GM18870 (cell line): Measurements from ENCODE around the gene PHF12.

Experiments used
- ATAC-seq: cut with Tn5 transposase; IDR thresholded peaks from one replicate; pipeline ENCODE4 v1.9.1; 2021; ENCODE audit warnings: moderate library complexity; ENCODE audit not compliant: unreplicated experiment

PHF12 gene

DNA sequence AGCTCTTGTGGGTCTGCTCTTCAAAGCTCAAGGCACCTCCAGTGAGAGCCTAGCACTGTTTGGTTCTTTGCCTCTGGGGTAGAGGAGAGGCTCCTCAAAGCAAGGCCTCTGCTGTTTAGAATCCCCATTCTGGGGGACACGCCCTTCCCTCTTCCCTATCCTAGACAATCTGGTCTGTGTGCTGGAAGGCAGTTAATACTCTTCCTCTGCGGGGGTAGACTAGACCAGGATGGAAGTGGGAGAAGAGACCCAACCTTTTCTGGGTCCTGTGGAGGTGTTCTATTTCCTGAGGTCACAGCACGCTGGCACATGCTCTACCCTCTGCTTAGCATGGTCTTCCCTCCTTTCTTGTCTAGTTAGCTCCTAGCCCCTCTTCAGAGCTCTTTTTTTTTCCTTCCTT lies 88.8 kb downstream of the PHF12 start:
- no peak for ATAC-seq

DNA sequence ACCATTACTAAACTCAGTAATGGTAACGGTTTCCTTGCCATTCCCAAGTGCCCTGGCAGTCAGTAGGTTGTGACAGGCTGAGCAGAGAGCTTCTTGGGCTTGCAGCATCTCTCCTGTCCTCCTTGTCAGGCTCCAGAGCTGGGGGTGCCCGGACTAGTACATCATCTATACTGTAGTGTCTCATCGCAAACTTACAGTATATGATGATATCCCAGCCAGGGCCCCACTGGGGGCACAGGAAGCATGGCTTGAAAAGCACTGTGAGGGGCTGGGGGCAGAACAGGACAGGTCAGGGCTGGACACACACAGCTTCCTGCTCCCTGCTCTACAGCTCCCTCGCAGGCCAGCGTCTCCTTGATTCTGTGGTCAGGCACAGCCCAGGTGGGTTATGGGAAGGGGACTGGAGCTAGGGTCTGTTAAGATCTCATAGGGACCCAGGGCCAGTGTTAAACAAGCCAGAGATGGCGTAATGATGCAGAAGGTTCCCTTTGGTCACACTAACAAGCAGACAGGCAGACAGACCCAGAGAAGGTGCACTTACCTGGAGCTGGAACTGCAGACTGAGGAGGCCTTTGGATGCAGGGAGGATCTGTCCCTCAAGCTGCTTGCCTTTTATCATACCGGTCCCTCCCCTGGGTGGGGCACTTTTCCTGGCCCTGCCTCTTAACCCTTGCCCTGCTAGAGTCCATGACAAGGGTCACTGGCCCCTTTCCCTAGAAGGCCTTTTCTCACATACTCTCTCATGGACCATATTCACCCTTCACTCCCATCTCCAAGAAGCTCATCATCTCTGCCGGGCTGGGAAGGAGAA lies 89.7 kb downstream of the PHF12 start:
- no peak for ATAC-seq

DNA sequence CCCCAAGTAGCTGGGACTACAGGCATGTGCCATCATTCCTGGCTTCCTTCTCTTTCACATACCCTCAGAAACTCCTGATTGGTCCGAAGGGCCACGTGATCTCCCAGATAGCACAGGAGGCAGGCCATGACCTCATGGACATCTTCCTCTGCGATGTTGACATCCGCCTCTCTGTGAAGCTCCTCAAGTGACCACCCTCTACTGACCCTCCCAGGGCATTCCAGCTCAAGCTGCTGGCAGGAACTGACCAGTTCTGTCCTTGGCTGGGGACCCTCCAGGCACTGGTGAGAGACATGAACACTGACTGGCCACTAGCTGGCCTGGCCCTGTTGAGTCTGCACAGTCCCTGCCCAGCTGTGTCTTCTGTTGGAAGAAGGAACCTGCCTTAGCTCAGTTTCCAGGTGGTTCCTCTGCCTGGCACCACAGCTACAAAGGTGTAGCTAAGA lies 90.9 kb downstream of the PHF12 start:
- no peak for ATAC-seq

DNA sequence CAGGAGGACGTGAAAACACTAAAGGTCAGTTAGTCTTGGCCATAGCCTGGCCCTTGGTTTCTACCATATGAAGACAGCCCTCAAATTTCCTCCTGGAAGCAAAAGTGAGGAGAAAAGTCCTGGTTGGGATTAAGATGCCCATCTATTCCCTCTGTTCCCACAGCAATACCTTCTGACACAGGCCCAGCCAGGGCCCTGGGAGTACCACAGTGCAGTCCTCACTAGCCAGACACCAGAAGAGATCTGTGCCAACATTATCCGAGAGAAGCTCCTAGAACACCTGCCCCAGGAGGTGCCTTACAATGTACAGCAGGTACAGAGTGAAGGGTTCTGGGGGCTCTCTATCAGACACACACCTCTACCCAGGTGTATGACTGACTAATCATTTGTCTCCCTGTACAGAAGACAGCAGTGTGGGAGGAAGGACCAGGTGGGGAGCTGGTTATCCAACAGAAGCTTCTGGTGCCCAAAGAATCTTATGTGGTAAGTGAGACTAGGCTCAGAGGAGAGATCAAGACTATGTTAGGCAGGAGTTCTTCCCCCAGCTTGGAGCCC lies 92.4 kb downstream of the PHF12 start:
- ATAC-seq = no peak

DNA sequence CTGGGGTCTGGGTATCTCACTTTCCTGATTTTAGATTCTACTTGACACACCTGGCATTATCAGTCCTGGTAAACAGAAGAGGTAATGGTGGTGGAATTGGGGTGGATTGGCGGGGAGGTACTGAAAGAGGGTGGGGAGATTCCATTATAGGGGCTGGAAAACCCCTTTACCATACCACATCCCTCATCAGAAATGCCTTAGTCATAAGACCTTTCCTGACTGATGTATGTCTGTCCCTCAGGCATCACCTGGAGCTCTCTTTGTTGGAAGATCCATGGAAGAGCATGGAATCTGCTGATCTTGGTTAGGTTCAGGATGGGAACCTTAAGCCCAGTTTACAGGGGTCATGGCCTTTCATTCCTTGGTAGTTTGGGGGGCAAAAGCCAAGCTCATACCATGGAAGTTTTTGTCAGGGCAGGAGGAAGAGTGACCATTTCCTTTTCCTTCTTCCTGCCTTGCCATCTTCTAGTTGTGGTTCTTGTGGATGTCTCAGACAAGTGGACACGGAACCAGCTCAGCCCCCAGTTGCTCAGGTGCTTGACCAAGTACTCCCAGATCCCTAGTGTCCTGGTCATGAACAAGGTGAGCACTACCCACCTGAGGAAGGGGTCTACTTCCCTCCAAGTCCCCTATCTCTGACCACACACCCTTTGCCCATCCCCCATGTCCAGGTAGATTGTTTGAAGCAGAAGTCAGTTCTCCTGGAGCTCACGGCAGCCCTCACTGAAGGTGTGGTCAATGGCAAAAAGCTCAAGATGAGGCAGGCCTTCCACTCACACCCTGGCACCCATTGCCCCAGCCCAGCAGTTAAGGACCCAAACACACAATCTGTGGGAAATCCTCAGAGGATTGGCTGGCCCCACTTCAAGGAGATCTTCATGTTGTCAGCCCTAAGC lies 93.2 kb downstream of the PHF12 start:
- no peak for ATAC-seq

DNA sequence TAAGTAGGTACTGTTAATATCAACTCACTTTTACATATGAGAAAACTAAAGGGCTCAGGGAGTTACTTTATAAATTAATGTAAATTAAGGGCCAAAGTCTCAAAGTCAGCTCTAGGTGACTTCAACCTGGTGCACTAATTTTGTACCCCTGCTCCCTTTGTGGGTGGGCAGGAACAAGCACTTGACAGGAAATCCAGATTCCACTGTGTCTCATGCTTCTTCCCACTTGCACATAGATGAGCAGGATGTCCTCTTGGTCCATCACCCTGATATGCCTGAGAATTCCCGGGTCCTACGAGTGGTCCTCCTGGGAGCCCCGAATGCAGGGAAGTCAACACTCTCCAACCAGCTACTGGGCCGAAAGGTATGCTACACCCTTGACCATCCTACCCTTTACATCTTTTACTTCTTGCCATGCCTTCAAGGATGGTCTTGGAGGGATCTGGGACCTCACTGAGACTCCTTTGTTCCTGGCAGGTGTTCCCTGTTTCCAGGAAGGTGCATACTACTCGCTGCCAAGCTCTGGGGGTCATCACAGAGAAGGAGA lies 95.2 kb downstream of the PHF12 start:
- no peak for ATAC-seq

DNA sequence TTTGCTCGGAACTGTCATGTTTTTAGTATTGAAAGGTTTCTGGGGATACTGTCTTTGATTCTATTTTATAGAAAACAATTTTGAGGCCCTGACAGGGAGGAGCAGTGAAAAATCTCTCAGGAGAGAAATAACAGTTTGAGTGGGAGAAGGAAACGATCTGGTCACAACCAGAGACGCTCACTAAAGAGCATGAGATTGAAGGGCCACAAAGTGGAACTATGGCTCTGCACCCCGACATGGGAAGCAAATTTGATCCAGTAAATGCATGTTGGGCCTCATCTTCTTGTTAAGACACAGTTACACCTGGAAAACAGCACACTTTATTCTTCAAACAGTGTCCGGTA lies 96.0 kb downstream of the PHF12 start:
- no peak for ATAC-seq
